K562 (cell line): ENCODE results near the gene PTTG2. TPM values are rescaled to one million over a fixed set of nuclear protein-coding genes. Genes with fewer than 3 reads are reported as not detected.

Source experiments
- ELF1 ChIP-seq: fragments of 200-800 bp; sonication (Bioruptor generic); IDR thresholded peaks from 2 replicates; pipeline ENCODE4 v1.6.1; 2016; ENCODE audit warnings: missing genetic modification characterization, missing compliant biosample characterization
- HNRNPL ChIP-seq: fragments of 200-400 bp; formaldehyde crosslinking; IDR thresholded peaks from 2 replicates; pipeline ENCODE4 v1.6.1; 2017; ENCODE audit warnings: low read depth, mild to moderate bottlenecking, low read length
- IRF2 ChIP-seq: sonication (generic); formaldehyde crosslinking; IDR thresholded peaks from 2 replicates; pipeline ENCODE4 v1.8.1; 2022; ENCODE audit warnings: mild to moderate bottlenecking, missing genetic modification reagents
- OTX1 ChIP-seq: fragments of 450-650 bp; formaldehyde crosslinking; IDR thresholded peaks from 2 replicates; pipeline ENCODE4 v1.4.0; 2022; ENCODE audit warnings: mild to moderate bottlenecking
- PCBP2 ChIP-seq: fragments of 200-400 bp; formaldehyde crosslinking; IDR thresholded peaks from 2 replicates; pipeline ENCODE4 v1.6.1; 2018; ENCODE audit warnings: low read length, low read depth, mild to moderate bottlenecking, moderate library complexity; ENCODE audit not compliant: poor library complexity, severe bottlenecking
- PHF8 ChIP-seq: fragments of 200-600 bp; sonication (generic); IDR thresholded peaks from 2 replicates; pipeline ENCODE4 v1.6.1; 2012; ENCODE audit warnings: mixed run types, mild to moderate bottlenecking, inconsistent platforms, low read length, moderate library complexity, borderline replicate concordance
- SAFB ChIP-seq: fragments of 200-400 bp; formaldehyde crosslinking; IDR thresholded peaks from 2 replicates; pipeline ENCODE4 v1.6.1; 2017; ENCODE audit warnings: low read depth, low read length, borderline replicate concordance
- VEZF1 ChIP-seq: fragments of 200-800 bp; sonication (Bioruptor generic); IDR thresholded peaks from 2 replicates; pipeline ENCODE4 v1.6.1; 2017; ENCODE audit warnings: missing genetic modification characterization, missing compliant biosample characterization
- ZNF639 ChIP-seq, 2 experiments: fragments of 200-800 bp in 1 of 2; sonication (Bioruptor generic) in 1 of 2; sonication (generic) in 1 of 2; formaldehyde crosslinking in 1 of 2; IDR thresholded peaks in 1 of 2; conservative IDR thresholded peaks in 1 of 2; 2 replicates each; pipeline versions ENCODE4 v1.5.0 to v1.6.1; 2016 to 2020; ENCODE audit warnings: missing compliant biosample characterization in 1 of 2, missing genetic modification characterization in 1 of 2, missing genetic modification reagents in 1 of 2
- polyA plus RNA-seq, 8 experiments: library from polyadenylated mRNA; depleted of rRNA in 4 of 8; stranded (reverse) in 5 of 8; unstranded in 3 of 8; fragments of >200 nt; fragmentation: Nextera tagmentation in 2 of 8; fragmentation: Illumina TruSeq in 1 of 8; extraction: Ambion mirVana in 2 of 8; extraction: Trizol in 1 of 8; gene quantifications; 2 replicates each; pipeline versions ENCODE4 v1.2.1 to v1.2.3, GENCODE V29; 2011 to 2014; ENCODE audit warnings: inconsistent platforms in 1 of 8, missing spikeins in 1 of 8
- total RNA-seq, 7 experiments: library from RNA; depleted of rRNA in 6 of 7; stranded (reverse); fragments of >200 nt in 6 of 7; fragmentation: Illumina TruSeq in 2 of 7; extraction: Trizol in 2 of 7; gene quantifications; 2 replicates each; pipeline versions ENCODE4 v1.2.1 to v1.2.3, GENCODE V29; 2011 to 2021; ENCODE audit warnings: low replicate concordance in 1 of 7
- TF ChIP-seq, protein P1 (sequence below): fragments of 450-650 bp; IDR thresholded peaks from 2 replicates; pipeline ENCODE4 v1.7.1; 2018; ENCODE audit warnings: mild to moderate bottlenecking, low read depth; ENCODE audit not compliant: partially characterized antibody
- TF ChIP-seq, protein P2 (sequence below): sonication (generic); formaldehyde crosslinking; IDR thresholded peaks from 2 replicates; pipeline ENCODE4 v1.8.0; 2022; ENCODE audit warnings: mild to moderate bottlenecking, missing genetic modification reagents

The PTTG2 gene
- total and polyA plus RNA-seq, 9 of the 15 experiments (the other 6 are each of a cell fraction or from before 2014, with no cell fraction given): not detected

- TF ChIP-seq, protein P1, sequence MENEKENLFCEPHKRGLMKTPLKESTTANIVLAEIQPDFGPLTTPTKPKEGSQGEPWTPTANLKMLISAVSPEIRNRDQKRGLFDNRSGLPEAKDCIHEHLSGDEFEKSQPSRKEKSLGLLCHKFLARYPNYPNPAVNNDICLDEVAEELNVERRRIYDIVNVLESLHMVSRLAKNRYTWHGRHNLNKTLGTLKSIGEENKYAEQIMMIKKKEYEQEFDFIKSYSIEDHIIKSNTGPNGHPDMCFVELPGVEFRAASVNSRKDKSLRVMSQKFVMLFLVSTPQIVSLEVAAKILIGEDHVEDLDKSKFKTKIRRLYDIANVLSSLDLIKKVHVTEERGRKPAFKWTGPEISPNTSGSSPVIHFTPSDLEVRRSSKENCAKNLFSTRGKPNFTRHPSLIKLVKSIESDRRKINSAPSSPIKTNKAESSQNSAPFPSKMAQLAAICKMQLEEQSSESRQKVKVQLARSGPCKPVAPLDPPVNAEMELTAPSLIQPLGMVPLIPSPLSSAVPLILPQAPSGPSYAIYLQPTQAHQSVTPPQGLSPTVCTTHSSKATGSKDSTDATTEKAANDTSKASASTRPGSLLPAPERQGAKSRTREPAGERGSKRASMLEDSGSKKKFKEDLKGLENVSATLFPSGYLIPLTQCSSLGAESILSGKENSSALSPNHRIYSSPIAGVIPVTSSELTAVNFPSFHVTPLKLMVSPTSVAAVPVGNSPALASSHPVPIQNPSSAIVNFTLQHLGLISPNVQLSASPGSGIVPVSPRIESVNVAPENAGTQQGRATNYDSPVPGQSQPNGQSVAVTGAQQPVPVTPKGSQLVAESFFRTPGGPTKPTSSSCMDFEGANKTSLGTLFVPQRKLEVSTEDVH: peak; percentile 41
- TF ChIP-seq ZNF639 (CRISPR knock-in tag; conservative IDR thresholded peaks at IDR 0.05 in 1 of 2, IDR thresholded peaks at IDR 0.05 in 1 of 2) (peak in 1 of 2 experiments; percentile 61; a peak in 1 of 4 replicates), ELF1 (tag) (0 out of 2 replicates have a peak, but pooled peaks have one; percentile 34), PCBP2 (no peak), PHF8 (peak; percentile 34; the same call in 1 of the 2 replicates), IRF2 (CRISPR knock-in tag) (no peak), SAFB (0 out of 2 replicates have a peak, but pooled peaks have one; percentile 24), VEZF1 (CRISPR knock-in tag) (peak; percentile 90), HNRNPL (0 out of 2 replicates have a peak, but pooled peaks have one; percentile 4), OTX1 (no peak)
- TF ChIP-seq, protein P2, sequence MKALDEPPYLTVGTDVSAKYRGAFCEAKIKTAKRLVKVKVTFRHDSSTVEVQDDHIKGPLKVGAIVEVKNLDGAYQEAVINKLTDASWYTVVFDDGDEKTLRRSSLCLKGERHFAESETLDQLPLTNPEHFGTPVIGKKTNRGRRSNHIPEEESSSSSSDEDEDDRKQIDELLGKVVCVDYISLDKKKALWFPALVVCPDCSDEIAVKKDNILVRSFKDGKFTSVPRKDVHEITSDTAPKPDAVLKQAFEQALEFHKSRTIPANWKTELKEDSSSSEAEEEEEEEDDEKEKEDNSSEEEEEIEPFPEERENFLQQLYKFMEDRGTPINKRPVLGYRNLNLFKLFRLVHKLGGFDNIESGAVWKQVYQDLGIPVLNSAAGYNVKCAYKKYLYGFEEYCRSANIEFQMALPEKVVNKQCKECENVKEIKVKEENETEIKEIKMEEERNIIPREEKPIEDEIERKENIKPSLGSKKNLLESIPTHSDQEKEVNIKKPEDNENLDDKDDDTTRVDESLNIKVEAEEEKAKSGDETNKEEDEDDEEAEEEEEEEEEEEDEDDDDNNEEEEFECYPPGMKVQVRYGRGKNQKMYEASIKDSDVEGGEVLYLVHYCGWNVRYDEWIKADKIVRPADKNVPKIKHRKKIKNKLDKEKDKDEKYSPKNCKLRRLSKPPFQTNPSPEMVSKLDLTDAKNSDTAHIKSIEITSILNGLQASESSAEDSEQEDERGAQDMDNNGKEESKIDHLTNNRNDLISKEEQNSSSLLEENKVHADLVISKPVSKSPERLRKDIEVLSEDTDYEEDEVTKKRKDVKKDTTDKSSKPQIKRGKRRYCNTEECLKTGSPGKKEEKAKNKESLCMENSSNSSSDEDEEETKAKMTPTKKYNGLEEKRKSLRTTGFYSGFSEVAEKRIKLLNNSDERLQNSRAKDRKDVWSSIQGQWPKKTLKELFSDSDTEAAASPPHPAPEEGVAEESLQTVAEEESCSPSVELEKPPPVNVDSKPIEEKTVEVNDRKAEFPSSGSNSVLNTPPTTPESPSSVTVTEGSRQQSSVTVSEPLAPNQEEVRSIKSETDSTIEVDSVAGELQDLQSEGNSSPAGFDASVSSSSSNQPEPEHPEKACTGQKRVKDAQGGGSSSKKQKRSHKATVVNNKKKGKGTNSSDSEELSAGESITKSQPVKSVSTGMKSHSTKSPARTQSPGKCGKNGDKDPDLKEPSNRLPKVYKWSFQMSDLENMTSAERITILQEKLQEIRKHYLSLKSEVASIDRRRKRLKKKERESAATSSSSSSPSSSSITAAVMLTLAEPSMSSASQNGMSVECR (CRISPR knock-in tag): no peak
These were observed 16.8 kb downstream of the PTTG2 start (continued) for GRCh38 chr4:37976991-37977470.
